HCT116 (cell line): ENCODE data around the gene PRKAG2. TPM values are rescaled to one million over a fixed set of nuclear protein-coding genes. Genes with fewer than 3 reads are reported as not detected.

Experiments used
- ATAC-seq: fragments of 200-7000 bp; cut with Tn5 transposase; 2 replicates; pipeline ENCODE4 v1.9.1; 2020; ENCODE audit warnings: mild to moderate bottlenecking, moderate library complexity
- BruUV-seq: library from RNA; stranded (reverse); fragments of 400-500 nt; replicated peaks from 2 replicates; lab custom pipeline; 2021; lab: Mats Ljungman, UMichigan
- CTCF ChIA-PET: fragments of 300-600 bp; sonication (Branson Sonifier 250); formaldehyde crosslinking; loops from one replicate; lab custom pipeline; 2021; ENCODE audit warnings: antibody characterized with exemption; lab: Charles Lee
- POLR2A ChIA-PET: fragments of 300-600, 350-600 bp; sonication (Branson Sonifier 250); formaldehyde crosslinking; loops from one replicate; lab custom pipeline; 2021; ENCODE audit warnings: antibody characterized with exemption; lab: Charles Lee
- RAD21 ChIA-PET, 2 experiments: fragments of 300-600 bp; sonication (Branson Sonifier 250); formaldehyde crosslinking; loops; one replicate each; lab custom pipeline; 2023; ENCODE audit warnings: low total read pairs in 2 of 2; ENCODE audit not compliant: uncharacterized antibody in 2 of 2, unreplicated experiment in 2 of 2, low non-redundant PET in 1 of 2; lab: Charles Lee
- DNase-seq: peaks from one replicate; pipeline ENCODE4 v3.0.0-alpha.2; 2010; ENCODE audit warnings: low read depth, low spot score
- H2AFZ ChIP-seq: fragments of 200-600 bp; shearing (Covaris generic), sonication (generic); 2 replicates; pipeline ENCODE4 v1.6.1; 2017; ENCODE audit warnings: low read depth, mixed run types, mixed read lengths, antibody characterized with exemption, low read length; ENCODE audit not compliant: poor library complexity, severe bottlenecking
- H3K27ac ChIP-seq: 2 replicates; pipeline ENCODE4 v1.5.1; 2012; ENCODE audit warnings: low read depth, low read length
- H3K27me3 ChIP-seq: fragments of 200-600 bp; sonication (generic); 2 replicates; pipeline ENCODE4 v1.6.1; 2016; ENCODE audit warnings: mixed run types, low read length, mixed read lengths; ENCODE audit not compliant: insufficient read depth
- H3K36me3 ChIP-seq, 2 experiments: fragments of 200-500 bp in 1 of 2; fragments of 200-600 bp in 1 of 2; sonication (Bioruptor generic) in 1 of 2; sonication (generic) in 1 of 2; 2 replicates each; pipeline versions ENCODE4 v1.5.1 to v1.6.1; 2014 to 2016; ENCODE audit warnings: low read length in 2 of 2, inconsistent platforms in 1 of 2, mixed read lengths in 1 of 2, mixed run types in 1 of 2; ENCODE audit not compliant: insufficient read depth in 2 of 2, control insufficient read depth in 1 of 2
- H3K4me1 ChIP-seq, 2 experiments: fragments of 200-600 bp in 1 of 2; sonication (generic) in 1 of 2; 2 replicates each; pipeline versions ENCODE4 v1.5.1 to v1.6.1; 2012 to 2017; ENCODE audit warnings: low read length in 2 of 2, inconsistent platforms in 1 of 2, mild to moderate bottlenecking in 1 of 2, mixed read lengths in 1 of 2, mixed run types in 1 of 2, moderate library complexity in 1 of 2; ENCODE audit not compliant: insufficient read depth in 2 of 2, control insufficient read depth in 1 of 2
- H3K4me2 ChIP-seq: fragments of 200-600 bp; sonication (generic); 2 replicates; pipeline ENCODE4 v1.6.1; 2017; ENCODE audit warnings: mixed run types, low read length, mixed read lengths
- H3K4me3 ChIP-seq, 2 experiments: fragments of 200-600 bp in 1 of 2; sonication (generic) in 1 of 2; replicated peaks in 1 of 2; 2 replicates each; pipeline ENCODE4 v1.5.1; 2011 to 2016; ENCODE audit warnings: low read length in 2 of 2, control low read depth in 1 of 2, low read depth in 1 of 2, mild to moderate bottlenecking in 1 of 2, mixed read lengths in 1 of 2, mixed run types in 1 of 2
- H3K79me2 ChIP-seq: fragments of 200-600 bp; sonication (generic); 2 replicates; pipeline ENCODE4 v1.6.1; 2017; ENCODE audit warnings: mild to moderate bottlenecking, mixed run types, low read length, moderate library complexity, mixed read lengths; ENCODE audit not compliant: insufficient read depth
- H3K9ac ChIP-seq: fragments of 200-600 bp; sonication (generic); 2 replicates; pipeline ENCODE4 v1.6.1; 2016; ENCODE audit warnings: low read length, mixed read lengths
- H3K9me2 ChIP-seq: fragments of 200-600 bp; sonication (generic), shearing (Covaris generic); 2 replicates; pipeline ENCODE4 v1.6.1; 2017; ENCODE audit warnings: mixed run types, mild to moderate bottlenecking, moderate library complexity; ENCODE audit not compliant: insufficient read depth
- H3K9me3 ChIP-seq, 2 experiments: fragments of 200-500 bp in 1 of 2; fragments of 200-600 bp in 1 of 2; sonication (Bioruptor generic) in 1 of 2; sonication (generic) in 1 of 2; 2 replicates each; pipeline ENCODE4 v1.6.1; 2014 to 2017; ENCODE audit warnings: low read length in 2 of 2, mixed read lengths in 2 of 2, inconsistent platforms in 1 of 2, low read depth in 1 of 2, mild to moderate bottlenecking in 1 of 2, mixed run types in 1 of 2, moderate library complexity in 1 of 2; ENCODE audit not compliant: control insufficient read depth in 1 of 2, insufficient read depth in 1 of 2
- H4K20me1 ChIP-seq: fragments of 200-600 bp; sonication (generic), shearing (Covaris generic); 2 replicates; pipeline ENCODE4 v1.6.1; 2017; ENCODE audit warnings: mixed run types, mild to moderate bottlenecking, moderate library complexity; ENCODE audit not compliant: insufficient read depth
- EGR1 ChIP-seq: IDR thresholded peaks from 2 replicates; pipeline ENCODE4 v1.6.1; 2012; ENCODE audit warnings: low read depth
- ELF1 ChIP-seq: IDR thresholded peaks from 2 replicates; pipeline ENCODE4 v1.6.1; 2012; ENCODE audit warnings: low read depth, borderline replicate concordance
- EZH2phosphoT487 ChIP-seq: fragments of 200-600 bp; IDR thresholded peaks from 2 replicates; pipeline ENCODE4 v1.6.1; 2018; ENCODE audit warnings: antibody characterized with exemption, borderline replicate concordance
- FOSL1 ChIP-seq: IDR thresholded peaks from 2 replicates; pipeline ENCODE4 v1.6.1; 2012; ENCODE audit warnings: low read depth
- JUND ChIP-seq: IDR thresholded peaks from 2 replicates; pipeline ENCODE4 v1.6.1; 2012
- POLR2A ChIP-seq: IDR thresholded peaks from 2 replicates; pipeline ENCODE4 v1.7.0; 2011; ENCODE audit warnings: borderline replicate concordance; ENCODE audit not compliant: insufficient read depth, insufficient read length; ENCODE audit errors: extremely low read depth
- POLR2AphosphoS5 ChIP-seq: IDR thresholded peaks from 2 replicates; pipeline ENCODE4 v1.6.1; 2011; ENCODE audit warnings: mild to moderate bottlenecking, low read depth, low read length, moderate library complexity
- YY1 ChIP-seq: IDR thresholded peaks from 2 replicates; pipeline ENCODE4 v1.6.1; 2011; ENCODE audit warnings: low read length, low read depth, moderate library complexity, mild to moderate bottlenecking; ENCODE audit not compliant: insufficient replicate concordance; ENCODE audit errors: extremely low read depth
- ZFX ChIP-seq: fragments of 450-650 bp; IDR thresholded peaks from 2 replicates; pipeline ENCODE4 v1.6.1; 2017
- intact Hi-C: fragments of 100-400 bp; cut with micrococcal nuclease; formaldehyde crosslinking; loops from 2 replicates; pipeline ENCODE4 v1.10.0; 2022
- total RNA-seq: library from RNA; stranded (reverse); gene quantifications from one replicate; pipeline ENCODE4 v1.2.1, GENCODE V29; 2021; ENCODE audit not compliant: unreplicated experiment
- TF ChIP-seq, protein P1 (sequence below), 3 experiments: fragments of 200-600 bp in 1 of 3; sonication (generic) in 1 of 3; IDR thresholded peaks in 2 of 3; conservative IDR thresholded peaks in 1 of 3; 2 replicates each; pipeline ENCODE4 v1.5.1; 2012 to 2017; ENCODE audit warnings: low read depth in 2 of 3, low read length in 2 of 3, antibody characterized with exemption in 1 of 3, borderline replicate concordance in 1 of 3, control low read depth in 1 of 3, mild to moderate bottlenecking in 1 of 3, mixed read lengths in 1 of 3, mixed run types in 1 of 3, moderate library complexity in 1 of 3; ENCODE audit not compliant: insufficient read depth in 1 of 3
- TF ChIP-seq, protein P2 (sequence below): IDR thresholded peaks from 2 replicates; pipeline ENCODE4 v1.6.1; 2012

Gene PRKAG2
- total RNA-seq, 1 experiment from 2014 or later = 23.6 TPM

DNA sequence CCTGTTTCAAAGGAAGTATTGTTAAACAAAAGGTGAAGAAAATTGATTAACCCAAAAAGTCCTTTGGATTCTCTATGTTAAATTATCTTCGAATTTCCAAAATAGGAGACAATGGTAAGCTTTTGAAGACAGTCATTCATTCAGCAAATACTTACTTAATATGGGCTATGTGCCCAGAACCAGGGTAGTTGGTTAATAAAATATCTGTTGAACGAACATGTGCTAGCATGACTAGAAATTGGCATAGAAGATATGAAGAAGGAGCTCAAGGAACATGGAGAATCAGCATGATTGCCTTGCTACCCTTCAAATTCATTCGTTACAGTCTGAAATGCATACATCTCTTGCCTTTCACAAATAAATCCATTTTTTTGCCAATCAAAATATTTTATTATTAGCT, 234.2 kb downstream of the PRKAG2 start (continued):
- TF ChIP-seq ZFX (no peak), JUND (no peak), EGR1 (no peak), FOSL1 (no peak), POLR2A (no peak), EZH2phosphoT487 (no peak), ELF1 (no peak)
- TF ChIP-seq, protein P1, sequence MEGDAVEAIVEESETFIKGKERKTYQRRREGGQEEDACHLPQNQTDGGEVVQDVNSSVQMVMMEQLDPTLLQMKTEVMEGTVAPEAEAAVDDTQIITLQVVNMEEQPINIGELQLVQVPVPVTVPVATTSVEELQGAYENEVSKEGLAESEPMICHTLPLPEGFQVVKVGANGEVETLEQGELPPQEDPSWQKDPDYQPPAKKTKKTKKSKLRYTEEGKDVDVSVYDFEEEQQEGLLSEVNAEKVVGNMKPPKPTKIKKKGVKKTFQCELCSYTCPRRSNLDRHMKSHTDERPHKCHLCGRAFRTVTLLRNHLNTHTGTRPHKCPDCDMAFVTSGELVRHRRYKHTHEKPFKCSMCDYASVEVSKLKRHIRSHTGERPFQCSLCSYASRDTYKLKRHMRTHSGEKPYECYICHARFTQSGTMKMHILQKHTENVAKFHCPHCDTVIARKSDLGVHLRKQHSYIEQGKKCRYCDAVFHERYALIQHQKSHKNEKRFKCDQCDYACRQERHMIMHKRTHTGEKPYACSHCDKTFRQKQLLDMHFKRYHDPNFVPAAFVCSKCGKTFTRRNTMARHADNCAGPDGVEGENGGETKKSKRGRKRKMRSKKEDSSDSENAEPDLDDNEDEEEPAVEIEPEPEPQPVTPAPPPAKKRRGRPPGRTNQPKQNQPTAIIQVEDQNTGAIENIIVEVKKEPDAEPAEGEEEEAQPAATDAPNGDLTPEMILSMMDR (IDR thresholded peaks at IDR 0.05 in 2 of 3, conservative IDR thresholded peaks at IDR 0.05 in 1 of 3; ENCODE audit: borderline replicate concordance in 1 of 3, insufficient read depth in 1 of 3, low read depth in 2 of 3, low read length in 2 of 3) = no peak

DNA sequence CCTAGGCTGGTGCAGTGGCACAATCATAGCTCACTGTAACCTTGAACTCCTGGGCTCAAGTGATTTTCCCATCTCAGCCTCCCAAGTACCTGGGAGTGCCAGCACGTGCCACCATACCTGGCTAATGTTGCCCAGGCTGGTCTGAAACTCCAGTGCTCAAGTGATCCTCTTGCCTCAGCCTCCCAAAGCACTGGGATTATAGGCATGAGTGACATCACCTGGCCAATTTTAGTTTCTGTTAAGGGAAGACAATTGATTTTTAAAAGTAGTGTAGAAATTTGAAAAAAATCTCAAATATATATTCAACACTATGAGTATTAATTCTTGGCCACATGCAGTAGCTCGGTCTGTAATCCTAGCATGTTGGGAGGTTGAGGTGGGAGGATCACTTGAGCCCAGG, 235.3 kb downstream of the PRKAG2 start:
- TF ChIP-seq EZH2phosphoT487 (no peak), YY1 (no peak), POLR2AphosphoS5 (no peak)
- TF ChIP-seq, protein P2, sequence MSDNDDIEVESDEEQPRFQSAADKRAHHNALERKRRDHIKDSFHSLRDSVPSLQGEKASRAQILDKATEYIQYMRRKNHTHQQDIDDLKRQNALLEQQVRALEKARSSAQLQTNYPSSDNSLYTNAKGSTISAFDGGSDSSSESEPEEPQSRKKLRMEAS = no peak
- Histone ChIP-seq H2AFZ (no peak overlapping the region), H3K9me2 (no peaks in the 10 kb centered on the region), H3K36me3 (no peaks in the 10 kb centered on the region), H3K4me3 (no peak overlapping the region), H3K9me3 (no peaks in the 10 kb centered on the region), H3K27ac (no peak overlapping the region), H3K4me2 (no peak overlapping the region), H3K9ac (no peak overlapping the region), H4K20me1 (no peaks in the 10 kb centered on the region), H3K79me2 (no peaks in the 10 kb centered on the region), H3K27me3 (no peaks in the 10 kb centered on the region), H3K4me1 (peaks cover 0 to 9% of the 10 kb centered on the region in 2 experiments; a peak in 2 of 4 replicates)
- POLR2A ChIA-PET = no interaction called here
- no TSS peak for BruUV-seq
- RAD21 ChIA-PET = no interaction called here
- intact Hi-C loops = no loop called here
- CTCF ChIA-PET = no interaction called here
- ATAC-seq (no peak), DNase-seq (no peak)
